Neural cell (in vitro differentiated cells): ENCODE measurements around the gene AFMID.

Experiments
- POLR2AphosphoS5 ChIP-seq: IDR thresholded peaks from 2 replicates; pipeline ENCODE4 v1.6.1; 2012
- RAD21 ChIP-seq: fragments of 450-650 bp; conservative IDR thresholded peaks from 2 replicates; pipeline ENCODE4 v1.6.1; 2014; ENCODE audit warnings: antibody characterized with exemption, mild to moderate bottlenecking, moderate library complexity
- REST ChIP-seq: IDR thresholded peaks from 2 replicates; pipeline ENCODE4 v1.6.1; 2012; ENCODE audit warnings: borderline replicate concordance
- TF ChIP-seq, protein P1 (sequence below): fragments of 450-650 bp; IDR thresholded peaks from 2 replicates; pipeline ENCODE4 v1.5.1; 2014; ENCODE audit warnings: antibody characterized with exemption, mild to moderate bottlenecking, moderate library complexity; ENCODE audit not compliant: poor library complexity, severe bottlenecking

DNA sequence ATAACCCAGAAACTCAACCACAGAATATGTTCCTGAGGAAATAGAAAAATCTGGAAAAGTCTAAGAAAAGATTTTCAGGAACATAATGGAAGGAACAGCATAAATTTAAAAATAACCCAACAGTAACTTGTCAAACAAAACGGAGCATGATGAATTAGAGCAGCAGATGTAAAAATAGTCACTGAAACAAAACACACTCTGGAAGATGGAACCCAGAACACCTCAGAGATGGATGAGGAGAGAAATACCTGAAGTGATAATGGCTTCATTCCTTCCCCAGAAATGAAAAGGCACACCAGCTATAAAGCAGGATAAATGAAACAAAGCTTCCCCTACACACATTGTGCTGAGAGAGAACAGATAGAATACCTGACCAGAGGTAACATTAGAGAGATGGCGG is 6.7 kb upstream of the AFMID start:
- TF ChIP-seq, protein P1, sequence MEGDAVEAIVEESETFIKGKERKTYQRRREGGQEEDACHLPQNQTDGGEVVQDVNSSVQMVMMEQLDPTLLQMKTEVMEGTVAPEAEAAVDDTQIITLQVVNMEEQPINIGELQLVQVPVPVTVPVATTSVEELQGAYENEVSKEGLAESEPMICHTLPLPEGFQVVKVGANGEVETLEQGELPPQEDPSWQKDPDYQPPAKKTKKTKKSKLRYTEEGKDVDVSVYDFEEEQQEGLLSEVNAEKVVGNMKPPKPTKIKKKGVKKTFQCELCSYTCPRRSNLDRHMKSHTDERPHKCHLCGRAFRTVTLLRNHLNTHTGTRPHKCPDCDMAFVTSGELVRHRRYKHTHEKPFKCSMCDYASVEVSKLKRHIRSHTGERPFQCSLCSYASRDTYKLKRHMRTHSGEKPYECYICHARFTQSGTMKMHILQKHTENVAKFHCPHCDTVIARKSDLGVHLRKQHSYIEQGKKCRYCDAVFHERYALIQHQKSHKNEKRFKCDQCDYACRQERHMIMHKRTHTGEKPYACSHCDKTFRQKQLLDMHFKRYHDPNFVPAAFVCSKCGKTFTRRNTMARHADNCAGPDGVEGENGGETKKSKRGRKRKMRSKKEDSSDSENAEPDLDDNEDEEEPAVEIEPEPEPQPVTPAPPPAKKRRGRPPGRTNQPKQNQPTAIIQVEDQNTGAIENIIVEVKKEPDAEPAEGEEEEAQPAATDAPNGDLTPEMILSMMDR = no peak
- TF ChIP-seq POLR2AphosphoS5 = no peak
- no peak for TF ChIP-seq RAD21
- no peak for TF ChIP-seq REST
